ACC112 (cell line): ENCODE measurements around the gene POLRMT.
"Not testable (repeated sequence)": the region's sequence is repeated elsewhere in the genome, so short reads cannot be mapped to it uniquely, and the experiment has no call there.

Experiments used
- H2AFZ ChIP-seq: fragments of 200-600 bp; sonication (generic); one replicate; pipeline ENCODE4 v1.6.0; 2017; ENCODE audit warnings: antibody characterized with exemption, low read length; ENCODE audit not compliant: unreplicated experiment
- H3K27ac ChIP-seq: fragments of 200-600 bp; sonication (generic); 2 replicates; pipeline ENCODE4 v1.5.1; 2014; ENCODE audit warnings: low read depth, mild to moderate bottlenecking, antibody characterized with exemption, low read length, moderate library complexity
- H3K27me3 ChIP-seq: fragments of 200-600 bp; sonication (generic); 2 replicates; pipeline ENCODE4 v1.6.1; 2014; ENCODE audit warnings: mild to moderate bottlenecking, antibody characterized with exemption, low read length, moderate library complexity, mixed read lengths; ENCODE audit not compliant: insufficient read depth
- H3K36me3 ChIP-seq: fragments of 200-600 bp; sonication (generic); 2 replicates; pipeline ENCODE4 v1.6.1; 2016; ENCODE audit warnings: mild to moderate bottlenecking, antibody characterized with exemption, low read length, moderate library complexity, mixed read lengths; ENCODE audit not compliant: insufficient read depth
- H3K4me1 ChIP-seq: fragments of 200-600 bp; sonication (generic); one replicate; pipeline ENCODE4 v1.6.1; 2016; ENCODE audit warnings: low read length, mixed read lengths; ENCODE audit not compliant: insufficient read depth, unreplicated experiment, control insufficient read depth
- H3K4me3 ChIP-seq: fragments of 200-600 bp; sonication (generic); 2 replicates; pipeline ENCODE4 v1.5.1; 2014; ENCODE audit warnings: mild to moderate bottlenecking, low read depth, low read length
- H3K79me2 ChIP-seq: fragments of 200-600 bp; sonication (generic); one replicate; pipeline ENCODE4 v1.6.0; 2016; ENCODE audit warnings: low read length; ENCODE audit not compliant: control insufficient read depth, unreplicated experiment, insufficient read depth

Gene POLRMT

DNA sequence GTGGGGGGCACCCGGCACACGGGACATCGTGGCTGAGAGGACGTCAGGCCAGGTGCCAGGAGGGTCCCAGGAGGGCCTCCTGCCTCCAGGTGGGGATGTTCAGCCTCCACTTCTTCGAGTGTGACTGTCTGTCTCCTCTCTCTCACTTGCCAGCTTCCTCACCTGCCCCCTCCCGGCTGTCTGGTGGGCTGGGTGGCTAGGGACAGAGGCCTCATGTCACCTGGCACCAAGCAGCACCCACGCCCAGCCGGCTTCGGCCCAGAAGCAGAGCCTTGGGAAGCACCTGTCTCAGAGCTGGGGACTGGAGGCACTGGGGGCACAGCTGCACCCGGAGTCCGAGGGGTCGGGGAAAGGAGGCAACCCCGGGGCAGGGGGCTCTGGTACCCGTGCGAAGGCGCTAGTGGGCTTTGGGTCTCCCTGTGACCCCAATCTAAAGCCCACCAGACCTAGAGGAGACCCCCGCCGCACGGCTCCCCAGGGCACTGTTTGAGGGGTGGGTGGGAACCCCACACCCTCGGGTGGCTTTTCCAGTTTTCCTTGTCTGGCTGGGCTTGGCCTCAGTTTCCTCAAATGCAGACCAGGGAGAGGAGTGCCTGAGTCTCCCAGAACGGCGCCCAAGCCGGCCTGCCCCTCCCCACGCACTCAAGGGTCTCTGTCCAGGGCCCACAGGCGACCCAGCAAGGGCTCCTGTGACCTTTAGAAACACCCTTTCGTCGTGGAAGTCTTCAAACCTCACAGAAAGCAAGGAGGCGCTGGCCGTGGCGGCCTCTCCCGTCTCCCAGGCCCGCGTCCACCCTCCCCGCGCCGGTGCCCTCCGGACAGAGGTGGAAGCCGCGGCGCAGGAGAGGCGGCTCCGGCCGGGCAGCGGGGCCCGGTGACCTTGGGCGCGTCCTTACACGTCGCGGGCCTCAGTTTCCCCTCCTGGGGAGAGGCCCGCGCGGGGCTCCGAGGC lies 44.3 kb downstream of the POLRMT start:
- H3K4me1 ChIP-seq, result peaks cover 15% of the 10 kb centered on the region
- H3K27ac ChIP-seq, result no peak overlapping the region
- H3K79me2 ChIP-seq, result no peaks in the 10 kb centered on the region
- no peak overlapping the region for H2AFZ ChIP-seq
- no peak overlapping the region for H3K4me3 ChIP-seq
- peaks cover 9% of the 10 kb centered on the region; the same call in 1 of the 2 replicates for H3K27me3 ChIP-seq
- no peaks in the 10 kb centered on the region for H3K36me3 ChIP-seq

DNA sequence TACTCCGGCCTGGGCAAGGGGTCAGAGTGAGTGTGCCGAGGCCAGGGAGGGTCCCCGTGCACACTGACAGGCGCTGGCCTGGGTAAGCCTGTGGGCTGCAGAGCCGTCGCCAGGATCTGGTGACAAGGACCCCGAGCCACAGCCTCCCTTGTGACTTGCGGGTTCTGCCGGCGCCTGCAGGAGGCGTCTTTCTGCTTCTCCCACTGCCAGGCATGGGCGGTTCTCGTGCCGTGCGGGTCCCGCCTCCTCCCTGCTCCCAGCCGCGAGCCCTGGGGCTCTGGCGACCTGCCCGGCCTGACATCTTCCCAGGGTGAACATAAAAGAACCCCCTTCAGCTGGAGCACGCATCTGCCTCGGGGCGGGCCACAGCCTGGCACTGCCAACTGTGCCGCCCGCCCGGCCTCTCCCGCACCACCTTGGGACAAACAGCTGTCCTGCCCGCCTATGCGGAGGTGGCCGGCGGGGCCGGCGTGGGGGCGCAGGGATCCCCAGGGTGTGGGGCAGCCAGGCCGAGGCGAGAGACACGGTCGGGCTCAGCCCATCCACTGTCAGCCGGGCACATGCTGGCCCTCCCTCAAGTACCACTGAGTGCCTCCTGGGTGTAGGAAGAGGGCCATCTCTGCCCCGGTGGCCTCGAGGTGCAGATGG lies 45.1 kb downstream of the POLRMT start:
- Histone ChIP-seq H2AFZ (no peak overlapping the region), H3K79me2 (no peaks in the 10 kb centered on the region), H3K4me1 (peaks cover 15% of the 10 kb centered on the region), H3K4me3 (no peak overlapping the region), H3K27ac (no peak overlapping the region), H3K27me3 (peaks cover 9% of the 10 kb centered on the region; the same call in 1 of the 2 replicates), H3K36me3 (no peaks in the 10 kb centered on the region)

DNA sequence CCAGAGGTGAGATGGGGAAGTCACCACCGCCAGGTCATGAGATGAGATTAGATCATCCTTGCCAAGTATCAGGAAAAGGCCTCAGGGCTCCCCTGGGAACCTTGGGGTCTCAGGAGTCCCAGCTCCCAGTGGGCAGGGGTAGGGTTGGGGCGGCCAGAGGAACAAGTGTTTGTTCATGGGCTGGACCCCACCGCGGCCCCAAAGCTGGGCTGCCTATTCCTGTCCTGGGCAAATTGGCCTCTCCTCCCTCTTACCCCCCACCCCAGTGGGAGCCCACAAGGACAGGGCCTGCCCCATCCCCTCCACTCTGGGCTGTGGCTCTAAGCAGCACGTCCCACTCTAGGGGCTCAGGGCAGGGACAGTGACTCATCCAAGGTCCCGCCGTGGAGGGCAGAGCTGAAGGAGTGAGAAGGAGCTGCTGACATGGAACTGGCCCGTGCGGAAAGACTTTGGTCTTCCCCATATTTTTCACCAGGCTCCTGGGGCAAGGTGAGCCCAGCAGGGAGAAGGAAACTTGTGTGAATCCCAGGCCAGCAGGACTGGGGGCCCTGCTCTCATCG lies 47.7 kb downstream of the POLRMT start:
- H3K27ac ChIP-seq, result no peak overlapping the region
- no peaks in the 10 kb centered on the region for H3K79me2 ChIP-seq
- no peaks in the 10 kb centered on the region for H3K36me3 ChIP-seq
- H2AFZ ChIP-seq, result no peak overlapping the region
- H3K4me3 ChIP-seq, result no peak overlapping the region
- peaks cover under 1% of the 10 kb centered on the region; the same call in 1 of the 2 replicates for H3K27me3 ChIP-seq
- peaks cover 21% of the 10 kb centered on the region for H3K4me1 ChIP-seq

DNA sequence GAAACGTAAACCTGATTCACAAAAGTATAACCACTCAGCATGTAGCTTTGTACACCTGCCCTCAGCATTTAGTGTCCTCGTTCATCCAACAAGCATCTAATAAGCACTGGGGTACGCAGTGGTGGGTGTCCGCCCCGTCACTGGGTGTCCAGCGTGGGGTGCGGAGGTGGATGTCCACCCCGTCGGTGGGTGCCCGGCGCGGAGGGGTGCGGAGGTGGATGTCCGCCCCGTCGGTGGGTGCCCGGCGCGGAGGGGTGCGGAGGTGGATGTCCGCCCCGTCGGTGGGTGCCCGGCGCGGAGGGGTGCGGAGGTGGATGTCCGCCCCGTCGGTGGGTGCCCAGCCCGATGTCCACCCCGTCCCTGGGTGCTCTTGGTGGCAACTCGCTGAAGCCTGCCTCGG lies 48.2 kb downstream of the POLRMT start:
- peaks cover 21% of the 10 kb centered on the region for H3K4me1 ChIP-seq

GRCh38 chr19:584240-585001 lies 48.9 kb downstream of the POLRMT start:
- Histone ChIP-seq H3K27me3 (no peaks in the 10 kb centered on the region), H3K36me3 (no peaks in the 10 kb centered on the region), H2AFZ (no peak overlapping the region), H3K4me3 (no peak overlapping the region), H3K4me1 (peaks cover 21% of the 10 kb centered on the region), H3K27ac (no peak overlapping the region), H3K79me2 (peaks cover 8% of the 10 kb centered on the region)

More for the DNA sequence above, 48.2 kb downstream of the POLRMT start:
- H3K79me2 ChIP-seq, H3K27ac ChIP-seq, H3K27me3 ChIP-seq, H3K4me3 ChIP-seq, H2AFZ ChIP-seq, H3K36me3 ChIP-seq: not testable (repeated sequence)

DNA sequence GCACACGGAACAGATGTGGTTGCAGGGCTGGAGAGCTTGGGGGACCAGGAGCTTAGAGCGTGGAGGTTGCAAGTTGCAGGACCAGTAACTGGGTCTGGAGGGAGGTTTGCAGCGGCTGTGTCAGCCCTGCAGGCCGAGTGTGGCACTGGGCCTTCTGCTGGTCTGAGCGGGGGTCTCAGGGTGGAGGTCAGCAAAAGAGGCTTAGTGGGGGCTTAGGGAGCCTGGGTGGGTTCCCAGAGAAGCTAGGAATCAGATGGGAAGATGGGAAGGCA lies 49.4 kb downstream of the POLRMT start:
- Histone ChIP-seq H3K27ac (no peak overlapping the region), H3K79me2 (peaks cover 14% of the 10 kb centered on the region), H3K36me3 (no peaks in the 10 kb centered on the region), H3K4me3 (no peak overlapping the region), H3K27me3 (no peaks in the 10 kb centered on the region), H2AFZ (no peak overlapping the region), H3K4me1 (peaks cover 21% of the 10 kb centered on the region)

DNA sequence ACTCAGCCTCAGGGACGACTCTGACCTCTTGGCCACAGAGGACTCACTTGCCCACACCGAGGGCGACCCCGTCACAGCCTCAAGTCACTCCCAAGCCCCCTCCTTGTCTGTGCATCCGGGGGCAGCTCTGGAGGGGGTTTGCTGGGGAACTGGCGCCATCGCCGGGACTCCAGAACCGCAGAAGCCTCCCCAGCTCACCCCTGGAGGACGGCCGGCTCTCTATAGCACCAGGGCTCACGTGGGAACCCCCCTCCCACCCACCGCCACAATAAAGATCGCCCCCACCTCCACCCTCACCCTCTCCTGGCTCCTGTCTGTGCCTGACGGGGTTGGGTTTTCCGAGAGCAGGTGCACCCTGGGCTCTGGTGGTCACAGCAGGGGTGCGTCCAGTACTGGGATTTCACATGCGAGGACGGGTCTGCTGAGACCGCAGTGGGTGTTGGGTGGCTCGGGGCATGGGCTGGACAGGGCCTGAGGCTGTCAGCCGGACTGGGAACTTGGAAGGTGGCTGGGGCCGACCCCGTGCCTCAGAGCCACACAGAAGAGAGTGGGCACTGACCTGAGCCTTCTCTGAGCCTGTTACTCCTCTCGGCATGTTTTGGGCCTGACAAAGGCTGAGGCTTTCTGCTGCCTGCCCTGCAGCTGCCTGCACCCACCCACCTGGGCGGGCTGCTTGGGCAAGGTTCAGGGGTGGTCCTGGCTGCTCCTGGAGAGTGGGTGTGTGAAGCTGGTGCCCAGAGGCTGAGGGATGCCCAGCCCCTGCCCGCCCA lies 50.0 kb downstream of the POLRMT start:
- H3K27ac ChIP-seq, result no peak overlapping the region

DNA sequence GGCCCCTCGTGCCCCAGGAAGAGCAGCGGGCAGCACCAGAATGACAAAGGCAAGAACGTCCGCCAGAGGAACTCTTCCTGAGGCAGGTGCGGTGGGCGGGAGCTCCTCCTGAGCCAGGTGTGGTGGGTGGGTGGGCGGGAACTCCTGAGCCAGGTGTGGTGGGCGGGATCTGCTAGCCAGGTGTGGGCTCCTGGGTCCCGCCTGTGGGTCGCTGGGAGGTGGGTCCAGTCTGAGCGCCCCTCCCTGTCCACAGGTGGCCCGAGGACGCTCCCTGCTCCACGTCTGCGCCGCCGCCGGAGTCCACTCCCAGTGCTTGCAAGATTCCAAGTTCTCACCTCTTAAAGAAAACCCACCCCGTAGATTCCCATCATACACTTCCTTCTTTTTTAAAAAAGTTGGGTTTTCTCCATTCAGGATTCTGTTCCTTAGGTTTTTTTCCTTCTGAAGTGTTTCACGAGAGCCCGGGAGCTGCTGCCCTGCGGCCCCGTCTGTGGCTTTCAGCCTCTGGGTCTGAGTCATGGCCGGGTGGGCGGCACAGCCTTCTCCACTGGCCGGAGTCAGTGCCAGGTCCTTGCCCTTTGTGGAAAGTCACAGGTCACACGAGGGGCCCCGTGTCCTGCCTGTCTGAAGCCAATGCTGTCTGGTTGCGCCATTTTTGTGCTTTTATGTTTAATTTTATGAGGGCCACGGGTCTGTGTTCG lies 50.7 kb downstream of the POLRMT start:
- H2AFZ ChIP-seq, result no peak overlapping the region

More for the DNA sequence above, 50.0 kb downstream of the POLRMT start:
- Histone ChIP-seq H3K27me3 (no peaks in the 10 kb centered on the region), H2AFZ (no peak overlapping the region), H3K36me3 (no peaks in the 10 kb centered on the region), H3K4me3 (no peak overlapping the region), H3K79me2 (peaks cover 17% of the 10 kb centered on the region), H3K4me1 (peaks cover 16% of the 10 kb centered on the region)

GRCh38 chr19:581399-582111 lies 51.8 kb downstream of the POLRMT start:
- peaks cover 36% of the 10 kb centered on the region for H3K79me2 ChIP-seq
- no peak overlapping the region for H3K27ac ChIP-seq
- no peak overlapping the region for H2AFZ ChIP-seq
- H3K4me3 ChIP-seq, result no peak overlapping the region
- H3K4me1 ChIP-seq, result peaks cover 8% of the 10 kb centered on the region
- H3K27me3 ChIP-seq, result no peaks in the 10 kb centered on the region
- no peaks in the 10 kb centered on the region for H3K36me3 ChIP-seq

More for the DNA sequence above, 50.7 kb downstream of the POLRMT start:
- Histone ChIP-seq H3K27me3 (no peaks in the 10 kb centered on the region), H3K79me2 (peaks cover 25% of the 10 kb centered on the region), H3K27ac (no peak overlapping the region), H3K4me1 (peaks cover 12% of the 10 kb centered on the region), H3K36me3 (no peaks in the 10 kb centered on the region), H3K4me3 (no peak overlapping the region)
